Measurements from ENCODE around the gene UBE4B. TPM values are rescaled to one million over a fixed set of nuclear protein-coding genes. Genes with fewer than 3 reads are reported as not detected.
"Not testable (repeated sequence)": the region's sequence is repeated elsewhere in the genome, so short reads cannot be mapped to it uniquely, and the experiment has no call there.

Gene UBE4B
- total RNA-seq, 1 experiment from 2014 or later: 28.1 TPM

- Mint-ChIP-seq H3K4me3 (ENCODE audit: low read depth, unreplicated experiment) (no peak overlapping the region), H3K4me1 (ENCODE audit: low read depth, unreplicated experiment) (peaks cover 1% of the 10 kb centered on the region), H3K36me3 (ENCODE audit: insufficient read depth, unreplicated experiment) (peaks cover 3% of the 10 kb centered on the region), H3K27me3 (ENCODE audit: unreplicated experiment) (no peaks in the 10 kb centered on the region), H3K9me3 (ENCODE audit: low read depth, unreplicated experiment) (no peaks in the 10 kb centered on the region), H3K27ac (ENCODE audit: unreplicated experiment) (peak overlapping the region; percentile 14)
- CTCF ChIA-PET: no interaction called here
- BruUV-seq (replicated peaks): no TSS peak
- TF ChIP-seq CTCF (IDR thresholded peaks at IDR 0.05; ENCODE audit: unreplicated experiment): no peak
- DNase-seq: no peak
- intact Hi-C loops (cut with micrococcal nuclease; ENCODE audit: unreplicated experiment): no loop called here
Measured at GRCh38 chr1:10068605-10069294, 36.0 kb downstream of the UBE4B start.

DNA sequence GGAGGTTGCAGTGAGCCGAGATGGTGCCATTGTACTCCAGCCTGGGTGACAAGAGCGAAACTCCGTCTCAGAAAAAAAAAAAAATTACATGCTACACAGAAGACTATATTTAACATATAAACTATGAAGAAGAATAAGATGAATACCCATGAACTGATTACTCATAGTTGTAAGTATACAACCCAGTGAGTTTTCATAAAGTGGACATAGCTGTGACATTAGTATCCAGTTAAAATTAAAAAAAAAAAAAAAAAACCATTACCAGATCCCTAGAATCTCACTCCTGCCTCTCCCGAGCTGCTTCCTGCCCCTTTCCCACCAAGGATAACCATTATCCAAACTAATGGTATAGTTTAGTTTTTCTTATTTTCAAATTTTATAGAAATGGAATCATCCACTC lies 37.4 kb downstream of the UBE4B start:
- intact Hi-C loops (cut with micrococcal nuclease; ENCODE audit: unreplicated experiment): no loop called here
- TF ChIP-seq CTCF (IDR thresholded peaks at IDR 0.05; ENCODE audit: unreplicated experiment): no peak
- Mint-ChIP-seq H3K4me1 (ENCODE audit: low read depth, unreplicated experiment) (peaks cover 14% of the 10 kb centered on the region), H3K27me3 (ENCODE audit: unreplicated experiment) (no peaks in the 10 kb centered on the region), H3K4me3 (ENCODE audit: low read depth, unreplicated experiment) (no peak overlapping the region), H3K9me3 (ENCODE audit: low read depth, unreplicated experiment) (no peaks in the 10 kb centered on the region), H3K36me3 (ENCODE audit: insufficient read depth, unreplicated experiment) (peaks cover 8% of the 10 kb centered on the region), H3K27ac (ENCODE audit: unreplicated experiment) (no peak overlapping the region)
- no peak for DNase-seq
- no TSS peak for BruUV-seq (replicated peaks)
- CTCF ChIA-PET: no interaction called here

GRCh38 chr1:10071640-10072039 lies 38.9 kb downstream of the UBE4B start:
- BruUV-seq (replicated peaks): no TSS peak
- peaks cover 14% of the 10 kb centered on the region for H3K4me1 Mint-ChIP-seq (ENCODE audit: low read depth, unreplicated experiment)
- no peak overlapping the region for H3K27ac Mint-ChIP-seq (ENCODE audit: unreplicated experiment)
- CTCF ChIA-PET: no interaction called here
- no peak for DNase-seq
- TF ChIP-seq CTCF (IDR thresholded peaks at IDR 0.05; ENCODE audit: unreplicated experiment): no peak
- no peaks in the 10 kb centered on the region for H3K9me3 Mint-ChIP-seq (ENCODE audit: low read depth, unreplicated experiment)
- H3K4me3 Mint-ChIP-seq (ENCODE audit: low read depth, unreplicated experiment): no peak overlapping the region
- peaks cover 8% of the 10 kb centered on the region for H3K36me3 Mint-ChIP-seq (ENCODE audit: insufficient read depth, unreplicated experiment)
- H3K27me3 Mint-ChIP-seq (ENCODE audit: unreplicated experiment): no peaks in the 10 kb centered on the region
- intact Hi-C loops (cut with micrococcal nuclease; ENCODE audit: unreplicated experiment): no loop called here

- H3K36me3 Mint-ChIP-seq (ENCODE audit: insufficient read depth, unreplicated experiment); H3K27me3 Mint-ChIP-seq (ENCODE audit: unreplicated experiment); CTCF ChIA-PET; intact Hi-C loops (cut with micrococcal nuclease; ENCODE audit: unreplicated experiment); H3K27ac Mint-ChIP-seq (ENCODE audit: unreplicated experiment); H3K4me3 Mint-ChIP-seq (ENCODE audit: low read depth, unreplicated experiment); H3K9me3 Mint-ChIP-seq (ENCODE audit: low read depth, unreplicated experiment); BruUV-seq (replicated peaks); DNase-seq: not testable (repeated sequence)
- peaks cover 14% of the 10 kb centered on the region for H3K4me1 Mint-ChIP-seq (ENCODE audit: low read depth, unreplicated experiment)
Measured at GRCh38 chr1:10073371-10073770, 40.6 kb downstream of the UBE4B start.

DNA sequence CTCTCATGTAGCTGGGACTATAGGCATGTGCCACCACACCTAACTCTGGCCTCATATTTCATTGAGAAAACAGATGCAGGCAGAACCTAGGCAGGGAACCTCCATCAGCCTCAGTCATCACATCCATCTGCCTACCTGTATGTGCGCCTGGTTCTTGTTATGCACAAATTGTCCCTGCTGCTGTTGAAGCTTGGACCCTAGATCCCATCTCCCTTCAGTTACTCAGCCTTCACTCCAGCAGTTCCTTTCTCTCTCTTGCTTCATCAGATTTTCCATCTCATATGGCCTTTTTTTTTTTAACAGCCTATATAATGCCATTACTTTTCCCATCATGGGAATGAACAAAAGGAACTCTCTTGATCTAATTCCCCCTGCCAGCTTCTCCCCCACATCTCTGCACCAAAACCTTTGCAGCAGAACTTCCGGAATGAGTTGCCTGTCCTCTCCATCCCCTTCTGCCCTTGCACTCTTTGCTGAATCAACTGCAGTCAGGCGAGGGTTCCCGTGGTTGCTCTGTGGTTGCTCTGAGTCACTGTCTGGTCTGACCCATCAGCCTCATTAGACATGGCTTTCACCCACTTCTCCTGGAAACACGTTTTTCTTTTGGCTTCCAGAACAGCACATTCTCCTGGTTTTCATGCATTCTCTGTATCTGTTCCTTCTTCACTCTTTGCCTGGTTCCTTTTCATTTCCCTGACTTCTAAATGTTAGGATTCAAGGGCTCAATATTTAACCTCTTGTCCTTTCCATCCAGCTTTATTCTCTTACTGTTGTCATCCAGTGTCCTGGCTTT lies 41.5 kb downstream of the UBE4B start:
- H3K4me3 Mint-ChIP-seq (ENCODE audit: low read depth, unreplicated experiment): no peak overlapping the region
- BruUV-seq (replicated peaks): no TSS peak
- no peak overlapping the region for H3K27ac Mint-ChIP-seq (ENCODE audit: unreplicated experiment)
- TF ChIP-seq CTCF (IDR thresholded peaks at IDR 0.05; ENCODE audit: unreplicated experiment): no peak
- intact Hi-C loops (cut with micrococcal nuclease; ENCODE audit: unreplicated experiment): no loop called here
- CTCF ChIA-PET: no interaction called here
- peak; percentile 3 for DNase-seq
- H3K9me3 Mint-ChIP-seq (ENCODE audit: low read depth, unreplicated experiment): no peaks in the 10 kb centered on the region
- H3K36me3 Mint-ChIP-seq (ENCODE audit: insufficient read depth, unreplicated experiment): peaks cover 8% of the 10 kb centered on the region
- H3K27me3 Mint-ChIP-seq (ENCODE audit: unreplicated experiment): no peaks in the 10 kb centered on the region
- H3K4me1 Mint-ChIP-seq (ENCODE audit: low read depth, unreplicated experiment): peaks cover 14% of the 10 kb centered on the region

Data from Calu3 (cell line).